ENCODE measurements around the gene DHRS7B.

Gene DHRS7B

GRCh38 chr17:21146362-21147015 lies 19.7 kb downstream of the DHRS7B start:
- H3K4me3 ChIP-seq (ENCODE audit: low read depth, low read length) = no peak overlapping the region
- no peak for TF ChIP-seq CTCF (IDR thresholded peaks at IDR 0.05; ENCODE audit: insufficient read depth, low read length, missing control alignments)
- DNase-seq (ENCODE audit: low read depth, low spot score) = no peak
- POLR2A ChIA-PET = no interaction called here
- CTCF ChIA-PET = interaction anchor here (0.8 to 2.0 kb wide), 2 partner anchors 18 to 27 kb away, joined by 3 to 5 read pairs; no protein-coding TSS in a partner anchor

- CTCF ChIA-PET = no interaction called here
- H3K4me3 ChIP-seq (ENCODE audit: low read depth, low read length) = no peak overlapping the region
- no peak for TF ChIP-seq CTCF (IDR thresholded peaks at IDR 0.05; ENCODE audit: insufficient read depth, low read length, missing control alignments)
- POLR2A ChIA-PET = no interaction called here
- DNase-seq (ENCODE audit: low read depth, low spot score) = no peak
Measured at GRCh38 chr17:21149621-21150020, 22.9 kb downstream of the DHRS7B start.

GRCh38 chr17:21152731-21153130 lies 26.0 kb downstream of the DHRS7B start:
- no peak for DNase-seq (ENCODE audit: low read depth, low spot score)
- ChIA-PET CTCF (no interaction called here), POLR2A (no interaction called here)
- no peak overlapping the region for H3K4me3 ChIP-seq (ENCODE audit: low read depth, low read length)
- no peak for TF ChIP-seq CTCF (IDR thresholded peaks at IDR 0.05; ENCODE audit: insufficient read depth, low read length, missing control alignments)

GRCh38 chr17:21157586-21158370 lies 31.0 kb downstream of the DHRS7B start:
- no peak for TF ChIP-seq CTCF (IDR thresholded peaks at IDR 0.05; ENCODE audit: insufficient read depth, low read length, missing control alignments)
- POLR2A ChIA-PET = no interaction called here
- no peak for DNase-seq (ENCODE audit: low read depth, low spot score)
- CTCF ChIA-PET = interaction anchor here (0.6 kb wide), 1 partner anchor 76 kb away, joined by 5 read pairs; no protein-coding TSS in a partner anchor
- no peak overlapping the region for H3K4me3 ChIP-seq (ENCODE audit: low read depth, low read length)

- no peak overlapping the region for H3K4me3 ChIP-seq (ENCODE audit: low read depth, low read length)
- ChIA-PET POLR2A (no interaction called here), CTCF (interaction anchor here (1.7 to 2.0 kb wide), 2 partner anchors 31 to 42 kb away, joined by 4 to 5 read pairs; no protein-coding TSS in a partner anchor)
- no peak for TF ChIP-seq CTCF (IDR thresholded peaks at IDR 0.05; ENCODE audit: insufficient read depth, low read length, missing control alignments)
- no peak for DNase-seq (ENCODE audit: low read depth, low spot score)
Measured at GRCh38 chr17:21160401-21160800, 33.6 kb downstream of the DHRS7B start.

Data from AG04449 (cell line).